OCI-LY1 (cell line): ENCODE results near the gene CREB3L2.

ENCODE experiments used
- CTCF ChIP-seq: fragments of 200-600 bp; sonication (generic), shearing (Covaris generic); IDR thresholded peaks from 2 replicates; pipeline ENCODE4 v1.5.1; 2017; ENCODE audit warnings: mild to moderate bottlenecking, antibody characterized with exemption, low read length, moderate library complexity, mixed read lengths
- EZH2 ChIP-seq: fragments of 200-600 bp; sonication (generic), shearing (Covaris generic); IDR thresholded peaks from 2 replicates; pipeline ENCODE4 v1.8.0; 2017; ENCODE audit warnings: borderline replicate concordance, mixed run types, mild to moderate bottlenecking, antibody characterized with exemption, low read length, moderate library complexity, mixed read lengths

- TF ChIP-seq CTCF (no peak), EZH2 (no peak)
These were observed at the start of gene CREB3L2 for GRCh38 chr7:138001529-138002095.
